Spleen (tissue), 7 donors: Measurements from ENCODE around the gene LINGO1.

ENCODE experiments used
- CTCF ChIP-seq, 11 experiments: fragments of 200-600 bp in 7 of 11; fragments of 450-650 bp in 4 of 11; sonication (generic) in 4 of 11; IDR thresholded peaks in 8 of 11; conservative IDR thresholded peaks in 3 of 11; 1 replicate in 7 of 11; 2 replicates in 4 of 11; pipeline versions ENCODE4 v1.4.0 to v1.8.0; 2016 to 2021; ENCODE audit warnings: antibody characterized with exemption in 11 of 11, inconsistent platforms in 4 of 11, mild to moderate bottlenecking in 1 of 11
- POLR2A ChIP-seq, 3 donors: fragments of 450-650 bp; IDR thresholded peaks; one replicate each; pipeline ENCODE4 v1.5.1; 2017; ENCODE audit warnings: antibody characterized with exemption in 3 of 3, mild to moderate bottlenecking in 1 of 3
- POLR2AphosphoS5 ChIP-seq, 3 donors: sonication (generic); formaldehyde crosslinking; IDR thresholded peaks; one replicate each; pipeline ENCODE4 v1.5.1; 2017; ENCODE audit warnings: antibody characterized with exemption in 3 of 3
- donor health status: DM: no; HTN: no; CAD: no; lungs with moderate emphysema.
- donor health status: DM: no; HTN: no; CAD: no.
- donor health status: DM: no; HTN: no; CAD: no.

- TF ChIP-seq CTCF (IDR thresholded peaks at IDR 0.05 in 8 of 11, conservative IDR thresholded peaks at IDR 0.05 in 3 of 11) (no peak), POLR2A (IDR thresholded peaks at IDR 0.05) (no peak), POLR2AphosphoS5 (IDR thresholded peaks at IDR 0.05) (no peak)
Measured at GRCh38 chr15:77575203-77575934, 57.3 kb downstream of the LINGO1 start.
